Astrocyte of the cerebellum (primary cell): ENCODE results near the gene SLC4A1AP.

Source experiments
- DNase-seq: peaks from one replicate; pipeline ENCODE4 v3.0.0-alpha.2; 2011; ENCODE audit warnings: low read depth
- H3K4me3 ChIP-seq: 2 replicates; pipeline ENCODE4 v1.5.1; 2011; ENCODE audit warnings: mild to moderate bottlenecking, low read depth, low read length, moderate library complexity
- in situ Hi-C: cut with HindIII; loops from 2 replicates; pipeline ENCODE4 v1.10.0; 2017; ENCODE audit warnings: low sequenced_read_pairs
- TF ChIP-seq, protein P1 (sequence below): IDR thresholded peaks from 2 replicates; pipeline ENCODE4 v1.5.1; 2012; ENCODE audit warnings: low read length, low read depth, moderate library complexity, mild to moderate bottlenecking; ENCODE audit errors: missing control alignments

Gene SLC4A1AP

DNA sequence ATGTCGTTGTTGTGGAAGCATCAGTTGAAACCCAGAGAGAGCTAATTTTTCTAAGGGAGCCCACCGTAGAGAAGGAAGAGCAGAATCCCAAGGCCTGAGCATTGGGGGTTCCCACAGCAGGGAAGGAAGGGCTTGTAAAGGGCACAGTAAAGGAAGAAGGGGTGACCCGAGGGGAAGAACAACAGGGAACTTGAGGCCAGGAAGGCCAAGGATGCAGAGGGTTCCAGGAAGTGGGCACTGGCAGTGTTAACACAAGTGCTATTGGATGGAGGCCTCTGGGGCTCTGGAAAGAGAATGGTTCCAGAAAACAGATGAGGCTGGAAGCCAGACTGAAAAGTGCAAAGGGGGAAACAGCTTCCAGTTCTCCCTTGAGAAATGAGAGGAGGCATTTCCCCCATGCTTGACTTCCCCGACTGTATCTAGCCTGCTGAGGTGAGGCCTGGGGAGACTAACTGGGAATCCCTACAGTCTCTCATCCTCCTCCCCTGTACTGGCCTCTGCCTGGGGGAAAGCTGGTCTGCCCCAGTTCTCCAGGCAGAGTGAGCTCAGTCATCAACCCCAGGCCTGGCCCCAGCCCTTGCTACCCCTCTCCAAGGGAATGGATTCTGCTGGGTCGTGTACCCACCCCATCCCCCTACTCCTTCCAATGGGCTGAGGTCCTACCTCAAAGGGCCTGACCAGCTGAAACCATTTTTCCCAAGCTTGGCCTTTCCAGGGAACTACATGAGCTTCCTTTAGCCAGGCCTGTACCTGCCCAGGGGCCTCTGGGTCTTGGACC is 64.6 kb downstream of the SLC4A1AP start:
- H3K4me3 ChIP-seq: no peak overlapping the region
- TF ChIP-seq, protein P1, sequence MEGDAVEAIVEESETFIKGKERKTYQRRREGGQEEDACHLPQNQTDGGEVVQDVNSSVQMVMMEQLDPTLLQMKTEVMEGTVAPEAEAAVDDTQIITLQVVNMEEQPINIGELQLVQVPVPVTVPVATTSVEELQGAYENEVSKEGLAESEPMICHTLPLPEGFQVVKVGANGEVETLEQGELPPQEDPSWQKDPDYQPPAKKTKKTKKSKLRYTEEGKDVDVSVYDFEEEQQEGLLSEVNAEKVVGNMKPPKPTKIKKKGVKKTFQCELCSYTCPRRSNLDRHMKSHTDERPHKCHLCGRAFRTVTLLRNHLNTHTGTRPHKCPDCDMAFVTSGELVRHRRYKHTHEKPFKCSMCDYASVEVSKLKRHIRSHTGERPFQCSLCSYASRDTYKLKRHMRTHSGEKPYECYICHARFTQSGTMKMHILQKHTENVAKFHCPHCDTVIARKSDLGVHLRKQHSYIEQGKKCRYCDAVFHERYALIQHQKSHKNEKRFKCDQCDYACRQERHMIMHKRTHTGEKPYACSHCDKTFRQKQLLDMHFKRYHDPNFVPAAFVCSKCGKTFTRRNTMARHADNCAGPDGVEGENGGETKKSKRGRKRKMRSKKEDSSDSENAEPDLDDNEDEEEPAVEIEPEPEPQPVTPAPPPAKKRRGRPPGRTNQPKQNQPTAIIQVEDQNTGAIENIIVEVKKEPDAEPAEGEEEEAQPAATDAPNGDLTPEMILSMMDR: no peak
- in situ Hi-C loops: no loop called here
- DNase-seq: no peak

- in situ Hi-C loops: no loop called here
- TF ChIP-seq, protein P1: no peak
- H3K4me3 ChIP-seq: no peak overlapping the region
Observed at GRCh38 chr2:27729198-27729597, 65.5 kb downstream of the SLC4A1AP start.

GRCh38 chr2:27729614-27730013 is 65.9 kb downstream of the SLC4A1AP start:
- in situ Hi-C loops: no loop called here
- H3K4me3 ChIP-seq: no peak overlapping the region
- TF ChIP-seq, protein P1: no peak
- DNase-seq: no peak

More at GRCh38 chr2:27729198-27729597, 65.5 kb downstream of the SLC4A1AP start:
- peak; percentile 15 for DNase-seq

DNA sequence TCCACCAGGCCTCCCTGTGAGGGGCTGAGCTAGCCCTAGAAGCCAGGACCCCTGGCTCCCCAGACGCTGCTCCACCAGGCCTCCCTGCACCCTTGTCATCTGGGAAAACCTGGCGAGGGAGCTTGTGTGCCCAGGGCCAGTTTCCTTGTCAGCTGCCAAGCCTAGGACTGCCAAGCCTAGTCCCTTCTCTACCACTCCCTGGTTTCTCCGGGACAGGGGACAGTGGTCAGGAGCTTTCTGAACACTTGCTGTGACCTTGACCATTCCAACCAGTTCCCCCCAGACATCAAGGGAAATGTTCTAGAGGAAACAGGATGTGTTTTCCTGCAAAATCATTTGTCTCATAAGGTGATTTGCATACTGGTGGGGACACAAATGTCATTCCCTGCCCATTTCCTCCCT is 66.6 kb downstream of the SLC4A1AP start:
- H3K4me3 ChIP-seq: no peak overlapping the region
- TF ChIP-seq, protein P1: no peak
- no peak for DNase-seq
- in situ Hi-C loops: no loop called here

GRCh38 chr2:27730980-27731691 is 67.4 kb downstream of the SLC4A1AP start:
- no peak overlapping the region for H3K4me3 ChIP-seq
- TF ChIP-seq, protein P1: no peak
- in situ Hi-C loops: no loop called here
- DNase-seq: no peak

DNA sequence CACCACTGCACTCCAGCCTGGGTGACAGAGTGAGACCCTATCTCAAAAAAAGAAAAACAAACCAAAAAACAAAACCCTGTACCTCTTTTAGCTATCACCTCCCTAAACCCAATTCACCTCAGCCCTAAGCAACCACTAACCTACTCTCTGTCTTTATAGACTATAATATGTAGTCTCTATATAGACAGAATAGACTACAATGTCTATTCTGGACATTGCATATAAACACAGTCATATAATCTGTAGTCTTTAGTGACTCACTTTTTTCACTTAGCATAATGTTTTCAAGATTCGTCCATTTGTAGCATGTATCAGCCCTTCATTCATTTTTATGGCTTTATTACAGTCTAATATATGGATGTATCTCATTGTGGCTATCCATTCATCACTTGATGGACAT is 70.6 kb downstream of the SLC4A1AP start:
- in situ Hi-C loops: no loop called here
- DNase-seq: no peak
- TF ChIP-seq, protein P1: no peak
- no peak overlapping the region for H3K4me3 ChIP-seq
